PC-3 (cell line): ENCODE results near the gene ACBD7.

Experiments used
- CTCF ChIP-seq: fragments of 300-600 bp; sonication (generic); conservative IDR thresholded peaks from 2 replicates; pipeline ENCODE4 v1.5.1; 2017; ENCODE audit warnings: antibody characterized with exemption, low read depth, mild to moderate bottlenecking, low read length
- EZH2 ChIP-seq: fragments of 300-600 bp; sonication (generic); IDR thresholded peaks from one replicate; pipeline ENCODE4 v1.6.1; 2017; ENCODE audit warnings: antibody characterized with exemption, mild to moderate bottlenecking, low read length; ENCODE audit not compliant: unreplicated experiment
- EZH2phosphoT487 ChIP-seq: fragments of 300-600 bp; sonication (generic); IDR thresholded peaks from 2 replicates; pipeline ENCODE4 v1.6.1; 2018; ENCODE audit warnings: mild to moderate bottlenecking, antibody characterized with exemption, low read length, borderline replicate concordance

DNA sequence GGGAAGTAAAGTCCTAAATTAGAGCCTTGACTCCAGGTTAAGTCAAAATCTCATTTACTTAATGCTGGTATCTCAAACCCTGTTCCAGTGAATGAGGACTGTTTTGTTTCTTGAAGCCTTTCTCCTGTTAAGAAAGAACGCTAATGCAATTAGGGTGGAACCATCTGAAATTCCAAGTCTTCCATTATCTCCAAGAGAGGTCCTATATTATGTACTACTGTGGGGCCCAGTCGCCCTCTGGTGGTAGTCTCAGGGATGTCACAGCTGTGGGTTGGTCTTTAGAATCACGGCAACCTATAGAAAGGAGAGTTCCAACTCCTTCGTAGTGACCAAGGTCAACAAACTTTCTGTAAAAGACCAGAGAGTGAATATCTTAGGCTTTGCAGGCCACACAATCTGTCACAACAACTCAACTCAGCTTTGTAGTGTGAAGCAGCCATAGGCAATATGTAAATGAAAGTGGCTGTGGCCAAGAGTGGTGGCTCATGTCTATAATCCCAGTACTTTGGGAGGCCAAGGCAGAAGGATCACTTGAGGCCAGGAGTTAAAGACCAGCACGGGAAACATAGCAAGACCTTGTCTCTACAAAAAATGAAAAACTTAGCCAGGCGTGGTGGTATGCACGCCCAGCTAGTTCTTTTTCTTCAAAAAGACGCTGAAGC is 17.9 kb upstream of the ACBD7 start:
- TF ChIP-seq CTCF, result peak; percentile 75
- TF ChIP-seq EZH2, result no peak
- no peak for TF ChIP-seq EZH2phosphoT487
